OCI-LY7 (cell line): ENCODE results near the gene KIAA1958. TPM values are rescaled to one million over a fixed set of nuclear protein-coding genes. Genes with fewer than 3 reads are reported as not detected.

ENCODE experiments used
- BruUV-seq: library from RNA; stranded (reverse); fragments of 400-500 nt; replicated peaks from 2 replicates; lab custom pipeline; 2021; lab: Mats Ljungman, UMichigan
- CTCF ChIA-PET: fragments of 300-600 bp; sonication (Branson Sonifier 250); formaldehyde crosslinking; loops from one replicate; lab custom pipeline; 2022; ENCODE audit warnings: antibody characterized with exemption; ENCODE audit not compliant: unreplicated experiment; lab: Charles Lee
- POLR2A ChIA-PET: fragments of 300-600 bp; sonication (Branson Sonifier 250); formaldehyde crosslinking; loops from one replicate; lab custom pipeline; 2022; ENCODE audit warnings: antibody characterized with exemption; lab: Charles Lee
- DNase-seq: peaks from one replicate; pipeline ENCODE4 v3.0.0-alpha.2; 2015; ENCODE audit warnings: low spot score
- H2AFZ ChIP-seq: fragments of 200-600 bp; sonication (generic), shearing (Covaris generic); 2 replicates; pipeline ENCODE4 v1.6.1; 2014; ENCODE audit warnings: mild to moderate bottlenecking, antibody characterized with exemption, low read length, moderate library complexity
- H3K27ac ChIP-seq: fragments of 200-600 bp; sonication (generic); 2 replicates; pipeline ENCODE4 v1.5.1; 2014; ENCODE audit warnings: mixed run types, low read depth, mild to moderate bottlenecking, moderate library complexity, low read length, inconsistent platforms; ENCODE audit not compliant: poor library complexity, severe bottlenecking
- H3K36me3 ChIP-seq: fragments of 200-600 bp; sonication (generic); 2 replicates; pipeline ENCODE4 v1.6.1; 2014; ENCODE audit warnings: mild to moderate bottlenecking, antibody characterized with exemption, low read length, moderate library complexity, mixed read lengths; ENCODE audit not compliant: insufficient read depth
- H3K4me1 ChIP-seq: fragments of 200-600 bp; sonication (generic); 2 replicates; pipeline ENCODE4 v1.5.1; 2014; ENCODE audit warnings: mild to moderate bottlenecking, low read length; ENCODE audit not compliant: insufficient read depth, poor library complexity, severe bottlenecking
- H3K4me2 ChIP-seq: fragments of 200-600 bp; sonication (generic); 2 replicates; pipeline ENCODE4 v1.6.1; 2014; ENCODE audit warnings: mild to moderate bottlenecking, low read length
- H3K4me3 ChIP-seq: fragments of 200-600 bp; sonication (generic); 2 replicates; pipeline ENCODE4 v1.5.1; 2014; ENCODE audit warnings: mild to moderate bottlenecking, low read depth, low read length; ENCODE audit not compliant: poor library complexity, severe bottlenecking
- H3K79me2 ChIP-seq: fragments of 200-600 bp; sonication (generic); 2 replicates; pipeline ENCODE4 v1.6.1; 2016; ENCODE audit warnings: low read depth, mild to moderate bottlenecking, low read length, moderate library complexity, mixed read lengths; ENCODE audit not compliant: insufficient read depth
- H3K9me2 ChIP-seq: fragments of 200-600 bp; sonication (generic); 2 replicates; pipeline ENCODE4 v1.6.1; 2016; ENCODE audit warnings: mild to moderate bottlenecking, low read length, mixed read lengths; ENCODE audit not compliant: insufficient read depth
- H3K9me3 ChIP-seq: fragments of 200-600 bp; sonication (generic); 2 replicates; pipeline ENCODE4 v1.6.1; 2014; ENCODE audit warnings: mild to moderate bottlenecking, mixed run types, low read length, mixed read lengths
- H4K20me1 ChIP-seq: fragments of 200-600 bp; sonication (generic); 2 replicates; pipeline ENCODE4 v1.6.1; 2014; ENCODE audit warnings: mild to moderate bottlenecking, antibody characterized with exemption, low read length, moderate library complexity, mixed read lengths; ENCODE audit not compliant: insufficient read depth
- EZH2phosphoT487 ChIP-seq: fragments of 200-600 bp; sonication (generic); IDR thresholded peaks from 2 replicates; pipeline ENCODE4 v1.6.1; 2018; ENCODE audit warnings: low read depth, borderline replicate concordance, mild to moderate bottlenecking, mixed run types, antibody characterized with exemption, low read length, moderate library complexity, mixed read lengths
- intact Hi-C: fragments of 100-400 bp; cut with micrococcal nuclease; formaldehyde crosslinking; loops from one replicate; pipeline ENCODE4 v1.10.0; 2022; ENCODE audit not compliant: unreplicated experiment
- total RNA-seq, 2 experiments: library from RNA; depleted of rRNA in 1 of 2; stranded (reverse); fragments of >200 nt in 1 of 2; shearing (Covaris generic) in 1 of 2; gene quantifications; 2 replicates each; pipeline ENCODE4 v1.2.3, GENCODE V29; 2014 to 2022
- TF ChIP-seq, protein P1 (sequence below): fragments of 200-600 bp; sonication (generic); conservative IDR thresholded peaks from 2 replicates; pipeline ENCODE4 v1.5.1; 2014; ENCODE audit warnings: mild to moderate bottlenecking, antibody characterized with exemption, low read length, moderate library complexity, mixed read lengths

KIAA1958 gene
- total RNA-seq, 2 experiments from 2014 or later = 15.4 to 19.8 TPM

DNA sequence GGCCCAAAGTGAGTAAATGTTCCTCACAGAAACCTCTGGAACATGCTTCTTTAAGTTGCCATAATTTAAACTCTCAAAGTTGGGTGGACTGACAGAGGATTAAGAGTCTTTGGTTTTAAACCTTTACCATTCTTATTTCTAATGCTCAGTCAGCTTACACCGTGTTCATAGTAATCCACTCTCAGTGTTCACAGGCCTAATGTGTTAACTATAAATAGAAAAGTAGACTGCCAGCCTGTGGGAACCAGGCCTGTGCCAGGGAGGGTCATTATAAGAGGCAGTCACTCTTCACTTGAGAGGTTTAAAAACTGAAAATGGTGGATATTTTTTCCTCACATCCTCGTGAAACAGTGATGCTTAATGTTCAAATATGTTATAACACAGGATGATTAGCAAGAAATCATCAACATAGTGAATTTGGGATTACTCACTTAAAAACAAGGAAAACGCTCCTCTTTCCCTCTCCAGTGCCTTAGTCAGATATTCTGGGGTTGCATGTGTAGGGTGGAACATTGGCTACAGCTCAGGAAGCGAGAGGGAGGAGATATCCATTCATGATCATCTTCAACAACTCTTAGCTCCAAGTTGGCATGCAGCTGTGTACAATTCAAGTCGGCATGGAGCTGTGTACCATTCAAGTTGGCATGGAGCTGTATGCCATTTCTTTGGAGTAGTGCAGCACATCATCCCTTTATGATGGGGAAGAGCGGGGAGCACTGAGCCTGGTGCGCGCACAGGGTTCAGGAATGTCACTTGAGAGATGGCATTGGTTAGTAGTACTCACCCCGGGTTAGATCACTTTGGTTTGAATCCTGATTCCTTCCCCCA lies 65.8 kb downstream of the KIAA1958 start:
- no peak overlapping the region for H3K4me2 ChIP-seq
- H3K4me1 ChIP-seq = no peaks in the 10 kb centered on the region
- CTCF ChIA-PET = no interaction called here
- no peak overlapping the region for H3K4me3 ChIP-seq
- intact Hi-C loops = no loop called here
- H2AFZ ChIP-seq = no peak overlapping the region
- TF ChIP-seq EZH2phosphoT487 = no peak
- TF ChIP-seq, protein P1, sequence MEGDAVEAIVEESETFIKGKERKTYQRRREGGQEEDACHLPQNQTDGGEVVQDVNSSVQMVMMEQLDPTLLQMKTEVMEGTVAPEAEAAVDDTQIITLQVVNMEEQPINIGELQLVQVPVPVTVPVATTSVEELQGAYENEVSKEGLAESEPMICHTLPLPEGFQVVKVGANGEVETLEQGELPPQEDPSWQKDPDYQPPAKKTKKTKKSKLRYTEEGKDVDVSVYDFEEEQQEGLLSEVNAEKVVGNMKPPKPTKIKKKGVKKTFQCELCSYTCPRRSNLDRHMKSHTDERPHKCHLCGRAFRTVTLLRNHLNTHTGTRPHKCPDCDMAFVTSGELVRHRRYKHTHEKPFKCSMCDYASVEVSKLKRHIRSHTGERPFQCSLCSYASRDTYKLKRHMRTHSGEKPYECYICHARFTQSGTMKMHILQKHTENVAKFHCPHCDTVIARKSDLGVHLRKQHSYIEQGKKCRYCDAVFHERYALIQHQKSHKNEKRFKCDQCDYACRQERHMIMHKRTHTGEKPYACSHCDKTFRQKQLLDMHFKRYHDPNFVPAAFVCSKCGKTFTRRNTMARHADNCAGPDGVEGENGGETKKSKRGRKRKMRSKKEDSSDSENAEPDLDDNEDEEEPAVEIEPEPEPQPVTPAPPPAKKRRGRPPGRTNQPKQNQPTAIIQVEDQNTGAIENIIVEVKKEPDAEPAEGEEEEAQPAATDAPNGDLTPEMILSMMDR = no peak
- no peaks in the 10 kb centered on the region for H3K9me2 ChIP-seq
- H3K9me3 ChIP-seq = no peaks in the 10 kb centered on the region
- no TSS peak for BruUV-seq
- H4K20me1 ChIP-seq = no peaks in the 10 kb centered on the region; the same call in 1 of the 2 replicates
- no peak for DNase-seq
- POLR2A ChIA-PET = no interaction called here
- H3K36me3 ChIP-seq = no peaks in the 10 kb centered on the region
- H3K27ac ChIP-seq = no peak overlapping the region
- no peaks in the 10 kb centered on the region for H3K79me2 ChIP-seq

DNA sequence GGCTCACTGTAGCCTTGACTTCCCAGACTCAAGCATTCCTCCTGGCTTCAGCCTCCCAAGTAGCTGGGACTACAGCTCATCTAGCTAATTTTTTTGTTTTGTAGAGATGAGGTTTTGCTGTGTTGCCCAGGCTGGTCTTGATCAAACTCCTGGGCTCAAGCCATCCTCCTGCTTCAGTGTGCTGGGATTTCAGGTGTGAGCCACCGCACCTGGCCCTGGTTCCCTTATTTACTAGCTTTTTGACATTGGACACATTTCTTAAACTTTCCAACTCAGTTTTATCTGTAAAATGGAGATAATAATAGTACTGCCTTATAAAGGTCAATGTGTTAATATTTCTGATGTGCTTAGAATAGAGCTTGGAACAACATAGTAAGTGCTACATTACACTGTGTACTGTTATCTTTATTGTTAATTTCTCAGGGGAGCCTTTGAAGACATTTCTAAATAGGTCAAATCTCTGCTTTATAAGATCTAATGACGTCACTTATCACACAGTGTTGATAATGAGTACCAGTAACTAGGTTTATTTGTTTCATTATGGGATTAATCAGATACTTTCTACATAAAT lies 66.7 kb downstream of the KIAA1958 start:
- no peaks in the 10 kb centered on the region for H3K4me1 ChIP-seq
- intact Hi-C loops = no loop called here
- CTCF ChIA-PET = no interaction called here

More for the DNA sequence above, 66.7 kb downstream of the KIAA1958 start:
- no peak overlapping the region for H2AFZ ChIP-seq
- DNase-seq = no peak
- no peaks in the 10 kb centered on the region; the same call in 1 of the 2 replicates for H4K20me1 ChIP-seq
- POLR2A ChIA-PET = no interaction called here
- no peaks in the 10 kb centered on the region for H3K36me3 ChIP-seq
- no peaks in the 10 kb centered on the region for H3K79me2 ChIP-seq
- no peak overlapping the region for H3K4me2 ChIP-seq
- H3K9me2 ChIP-seq = no peaks in the 10 kb centered on the region
- no peak overlapping the region for H3K4me3 ChIP-seq
- TF ChIP-seq, protein P1 = no peak
- TF ChIP-seq EZH2phosphoT487 = no peak
- BruUV-seq = no TSS peak
- no peak overlapping the region for H3K27ac ChIP-seq
- H3K9me3 ChIP-seq = no peaks in the 10 kb centered on the region
